Measurements from ENCODE around the gene EEF2KMT.
A peak's percentile ranks its signal among the peaks of the same experiment; 100 is the strongest.
"Not testable (repeated sequence)": the region's sequence is repeated elsewhere in the genome, so short reads cannot be mapped to it uniquely, and the experiment has no call there.

Gene EEF2KMT

DNA sequence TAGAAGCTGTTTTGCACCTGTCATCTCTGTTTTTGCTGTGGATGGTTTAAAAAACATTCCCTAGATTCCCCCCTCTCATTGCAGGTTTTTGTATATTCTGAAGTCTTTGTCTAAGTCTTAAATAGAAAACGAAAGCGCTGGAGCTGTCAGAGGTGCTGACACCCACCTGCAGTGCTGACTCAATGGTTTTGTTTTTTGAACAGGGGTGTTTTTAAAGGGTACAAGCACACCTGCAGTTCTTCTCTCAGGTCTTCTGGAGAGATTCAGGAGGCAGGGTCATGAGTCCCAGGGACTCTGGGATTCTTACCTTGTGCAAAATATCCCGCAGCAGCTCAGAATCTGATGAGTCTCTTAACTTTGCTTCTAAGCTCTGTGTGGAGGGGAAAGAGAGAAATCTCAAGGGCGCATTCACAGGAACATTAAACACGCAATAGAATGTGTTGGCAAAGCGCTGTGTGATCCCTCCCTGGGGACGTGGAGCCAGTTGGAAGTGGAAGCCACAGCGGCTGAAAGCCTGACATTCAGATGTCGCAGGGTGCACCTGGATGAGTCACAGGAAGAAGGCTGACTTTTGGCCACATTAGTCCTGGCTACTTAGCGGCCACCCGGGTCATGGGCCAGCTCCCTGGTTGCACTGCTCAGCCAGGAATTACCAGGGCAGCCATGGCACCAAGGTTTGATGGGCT, 2.3 kb downstream of the EEF2KMT start:
- DNase-seq (ENCODE audit: low spot score): not testable (repeated sequence)

DNA sequence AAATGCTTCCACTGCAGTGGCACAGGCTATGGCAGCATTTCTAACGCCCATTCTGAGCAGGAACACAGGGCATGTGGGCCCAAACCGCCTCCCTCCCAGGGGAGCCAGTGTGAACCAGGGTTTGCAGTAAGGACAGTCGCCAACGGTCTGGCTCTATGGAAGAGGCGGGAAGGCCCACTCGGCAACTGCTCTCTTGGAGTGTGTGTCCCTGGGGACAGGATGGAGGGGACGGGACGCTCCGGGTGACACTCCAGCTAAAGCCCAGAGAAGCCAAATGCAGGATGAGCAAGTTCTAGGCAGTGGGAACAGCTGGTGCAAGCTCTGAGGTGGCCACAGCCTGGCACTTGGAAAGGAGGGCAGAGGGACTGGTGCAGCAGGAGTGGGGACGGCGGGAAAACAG, 3.8 kb downstream of the EEF2KMT start:
- not testable (repeated sequence) for DNase-seq (ENCODE audit: low spot score)

DNA sequence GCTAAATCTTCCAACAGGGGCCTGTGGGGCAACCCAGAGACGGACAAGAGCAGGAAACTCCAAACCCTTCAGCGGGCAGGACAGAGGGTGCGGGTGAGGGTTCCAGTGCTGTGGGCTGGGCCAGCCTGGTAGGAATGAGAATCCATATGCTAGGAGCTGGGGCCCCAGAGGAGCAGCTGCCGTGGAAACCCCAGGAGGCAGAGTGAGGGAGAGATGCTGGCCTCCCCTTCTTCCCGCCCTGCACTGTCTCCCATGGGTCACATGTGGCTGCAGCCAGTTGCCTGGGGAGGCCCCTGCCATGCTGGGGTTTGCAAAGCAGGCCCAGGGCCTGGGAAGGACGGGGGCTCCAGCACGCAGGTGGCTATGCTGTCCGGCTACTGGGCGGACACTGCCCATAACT, 4.5 kb downstream of the EEF2KMT start:
- DNase-seq (ENCODE audit: low spot score): not testable (repeated sequence)

DNA sequence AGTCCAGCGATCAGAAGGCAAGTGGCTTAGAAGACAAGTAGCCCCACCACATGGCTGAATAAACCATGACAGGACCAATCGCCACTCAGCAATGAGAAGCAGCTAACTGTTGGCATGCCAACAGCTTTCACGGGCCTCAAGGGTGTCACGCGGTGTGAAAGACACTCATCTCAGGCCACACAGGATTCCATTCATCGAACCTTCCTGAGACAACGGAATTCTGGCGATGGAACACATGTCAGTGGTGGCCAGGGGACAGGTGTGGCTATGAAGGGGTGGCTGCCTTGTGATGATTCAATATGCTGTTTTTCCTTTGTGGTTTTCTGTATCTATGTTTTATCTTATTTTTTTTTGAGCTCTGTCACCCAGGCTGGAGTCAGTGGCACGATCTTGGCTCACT, 7.0 kb downstream of the EEF2KMT start:
- DNase-seq (ENCODE audit: low spot score): not testable (repeated sequence)

DNA sequence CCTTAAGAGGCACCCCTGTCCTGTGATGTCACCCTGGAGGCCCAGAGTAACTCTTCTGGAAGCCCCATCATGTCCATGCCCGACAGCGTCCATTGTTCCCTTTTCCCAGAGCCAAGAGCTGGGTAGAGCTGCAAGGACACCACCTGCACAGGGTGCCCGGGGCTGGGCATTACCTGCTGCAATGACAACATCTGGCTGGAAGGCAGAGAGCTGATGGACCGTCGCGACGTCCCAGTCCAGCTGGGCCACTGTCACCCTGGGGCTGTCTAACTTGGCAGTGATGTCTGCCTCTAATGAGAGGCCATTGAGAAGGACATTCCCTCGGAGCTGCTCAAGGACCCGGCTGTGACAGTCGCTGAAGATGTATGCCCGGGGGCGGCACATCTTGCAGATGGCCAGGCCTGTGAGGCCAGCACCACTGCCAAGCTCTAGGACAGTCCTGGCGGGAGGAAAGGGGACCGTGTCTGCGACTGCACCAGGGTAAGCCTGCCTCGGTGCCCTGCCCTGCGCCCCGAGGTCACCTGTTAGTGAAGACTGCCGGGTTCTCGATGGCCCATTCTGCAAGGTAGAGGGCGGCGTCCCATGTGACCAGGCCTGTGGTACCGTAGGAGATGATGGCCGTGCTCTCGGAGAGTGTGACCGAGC, 7.6 kb downstream of the EEF2KMT start:
- not testable (repeated sequence) for DNase-seq (ENCODE audit: low spot score)

DNA sequence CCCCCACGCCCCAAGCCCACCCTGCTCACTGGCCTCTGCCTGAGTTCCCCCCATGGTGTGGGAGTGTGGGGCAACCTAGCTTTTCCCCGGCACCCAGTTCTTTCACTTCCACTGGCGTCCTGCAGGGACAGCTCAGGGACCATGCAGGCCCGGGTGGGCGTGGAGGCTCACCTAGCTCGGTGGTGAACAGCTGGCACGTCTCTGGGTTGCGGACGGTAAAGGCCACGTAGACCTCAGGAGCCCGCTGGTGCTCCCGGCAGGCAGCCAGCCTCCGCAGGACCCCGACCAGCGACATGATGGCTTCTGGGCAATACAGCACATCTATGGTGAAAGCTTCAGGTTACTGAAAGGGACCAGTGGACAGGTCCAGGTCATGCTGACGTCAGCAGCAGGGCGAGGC, 8.7 kb downstream of the EEF2KMT start:
- DNase-seq (ENCODE audit: low spot score): not testable (repeated sequence)

DNA sequence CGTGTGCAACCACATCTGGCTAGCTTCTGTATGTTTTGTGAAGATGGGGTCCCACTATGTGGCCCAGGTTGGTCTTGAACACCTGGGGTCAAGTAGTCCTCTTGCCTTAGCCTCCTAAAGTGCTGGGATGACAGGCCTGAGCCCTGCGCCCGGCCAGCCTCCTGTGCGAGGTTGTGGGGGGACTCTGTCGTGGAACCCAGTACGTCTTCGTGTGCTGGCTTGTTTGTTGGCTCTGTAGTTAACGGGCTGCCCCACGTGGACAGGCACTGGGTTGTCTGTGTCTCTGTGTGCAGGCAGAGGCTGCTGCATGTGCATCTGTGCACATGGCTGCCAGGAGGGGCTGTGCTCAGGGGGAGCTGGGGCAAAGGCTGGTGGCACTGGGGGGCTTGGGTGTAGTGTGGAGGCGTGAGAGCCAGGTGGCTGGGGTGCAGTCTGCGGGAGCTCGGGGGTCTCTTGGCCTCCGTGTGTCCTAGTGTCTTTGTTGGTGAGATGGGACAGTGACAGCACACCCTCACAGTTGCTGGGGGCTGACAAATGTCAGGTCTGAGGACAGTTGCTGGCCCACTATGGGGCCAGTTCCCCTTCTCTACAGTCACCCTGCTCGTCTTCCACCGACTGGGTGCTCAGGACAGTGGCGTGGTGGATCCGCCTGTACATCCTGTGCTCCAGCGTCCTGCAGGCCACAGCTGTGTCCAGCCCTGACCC, 9.4 kb downstream of the EEF2KMT start:
- DNase-seq (ENCODE audit: low spot score): not testable (repeated sequence)

DNA sequence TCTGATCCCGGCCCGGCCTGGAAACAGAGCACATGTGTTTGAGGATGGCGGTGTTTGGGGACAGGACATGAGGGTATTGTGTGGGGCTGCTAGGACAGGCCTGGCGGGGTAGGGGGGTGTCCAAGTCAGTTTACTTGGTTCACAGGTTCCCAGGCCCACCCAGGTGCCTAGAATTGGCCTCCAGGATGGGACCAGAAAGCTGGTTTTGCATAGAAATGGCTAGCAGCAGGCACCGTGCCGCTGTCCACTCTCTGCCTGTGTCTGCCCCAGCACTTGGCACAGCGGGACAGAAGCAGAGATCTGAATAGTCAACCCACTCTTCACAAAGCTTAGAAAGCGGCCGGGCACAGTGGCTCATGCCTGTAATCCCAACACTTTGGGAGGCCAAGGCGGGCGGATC, 11.9 kb downstream of the EEF2KMT start:
- not testable (repeated sequence) for DNase-seq (ENCODE audit: low spot score)

DNA sequence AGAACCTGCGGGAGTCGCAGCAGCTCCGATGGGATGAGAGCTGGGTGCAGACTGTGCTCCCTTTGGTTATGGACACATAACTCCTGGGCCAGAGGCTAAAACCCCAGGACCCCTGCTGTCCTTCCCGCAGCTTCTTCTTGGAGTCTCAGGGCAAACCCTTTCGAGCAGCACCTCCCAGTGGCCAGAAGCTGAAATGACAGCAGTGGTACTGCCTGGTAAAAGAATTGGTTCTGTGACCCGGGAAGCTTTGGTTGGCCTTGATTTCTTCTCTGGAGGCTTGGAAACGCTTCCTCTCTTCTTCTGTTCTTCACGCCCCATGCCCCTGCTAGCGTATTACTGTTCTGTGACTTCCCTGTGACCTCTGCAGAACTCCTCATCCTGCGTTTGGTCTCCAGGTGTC, 12.8 kb downstream of the EEF2KMT start:
- not testable (repeated sequence) for DNase-seq (ENCODE audit: low spot score)

DNA sequence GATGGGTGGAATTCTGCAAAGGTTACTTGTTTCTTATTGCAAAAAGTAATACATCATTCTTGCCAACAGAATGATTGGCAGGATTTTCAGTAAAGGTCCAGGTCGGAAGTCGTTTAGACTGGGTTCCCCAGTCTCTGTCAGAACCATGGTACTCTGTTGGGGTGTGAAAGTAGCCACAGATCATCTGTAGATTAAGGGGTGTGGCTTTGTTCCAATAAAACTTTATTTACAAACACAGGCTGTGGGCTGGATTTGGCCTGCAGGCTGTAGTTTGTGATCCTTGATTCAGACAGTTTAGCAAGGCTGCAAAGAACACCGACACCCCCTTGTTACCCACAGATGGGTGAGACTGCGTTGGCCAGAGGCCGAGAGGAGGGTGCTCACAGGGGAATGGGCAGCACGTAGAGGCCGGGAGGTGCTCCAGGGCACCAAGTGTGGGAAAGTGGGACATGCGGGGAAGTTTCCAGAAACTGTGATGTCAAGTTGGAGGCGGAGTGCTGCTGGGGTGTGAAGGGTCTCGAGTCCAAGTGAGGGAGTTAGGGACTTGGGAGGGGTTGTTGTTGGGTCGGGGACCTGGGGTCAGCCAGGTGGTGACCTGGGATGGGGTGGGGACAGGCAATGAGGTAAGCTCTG, 13.4 kb downstream of the EEF2KMT start:
- DNase-seq (ENCODE audit: low spot score): not testable (repeated sequence)

DNA sequence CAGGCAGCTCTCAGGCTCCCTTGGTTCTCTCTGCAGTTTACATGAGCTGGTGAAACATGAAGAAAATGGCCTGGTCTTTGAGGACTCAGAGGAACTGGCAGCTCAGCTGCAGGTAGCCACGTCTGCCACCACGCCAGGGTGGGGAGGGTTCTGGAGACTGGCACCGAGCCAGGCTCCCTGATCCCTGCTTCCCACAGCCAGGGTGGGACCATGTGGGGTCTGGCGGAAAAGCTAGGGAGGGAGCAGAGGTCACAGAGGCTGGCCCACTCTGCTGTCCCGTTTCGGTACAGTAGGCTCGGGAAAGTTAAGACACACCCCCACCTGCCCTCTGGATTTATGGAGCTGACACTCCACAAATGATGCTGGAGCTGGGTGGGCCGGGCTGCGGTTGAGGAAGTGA, 13.9 kb downstream of the EEF2KMT start:
- not testable (repeated sequence) for DNase-seq (ENCODE audit: low spot score)

DNA sequence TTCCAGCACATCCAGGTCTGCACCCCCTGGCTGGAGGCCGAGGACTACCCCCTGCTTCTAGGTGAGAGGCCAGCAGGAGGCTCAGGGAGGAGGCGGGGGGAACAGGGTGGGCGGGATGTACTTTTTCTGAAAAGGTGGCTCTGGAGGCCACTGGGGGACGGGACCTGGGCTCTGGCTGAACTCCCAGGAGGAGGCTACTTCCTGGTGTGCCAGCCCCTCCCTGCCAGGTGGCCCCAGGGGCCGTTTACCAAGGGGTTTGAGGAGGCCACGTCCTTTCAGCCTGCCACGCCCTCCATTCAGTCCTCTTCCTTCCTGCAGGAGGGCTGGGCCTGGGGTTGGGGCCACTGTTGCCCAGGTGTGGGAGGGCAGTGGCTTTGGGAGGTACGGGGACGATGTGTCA, 16.6 kb downstream of the EEF2KMT start:
- not testable (repeated sequence) for DNase-seq (ENCODE audit: low spot score)

DNA sequence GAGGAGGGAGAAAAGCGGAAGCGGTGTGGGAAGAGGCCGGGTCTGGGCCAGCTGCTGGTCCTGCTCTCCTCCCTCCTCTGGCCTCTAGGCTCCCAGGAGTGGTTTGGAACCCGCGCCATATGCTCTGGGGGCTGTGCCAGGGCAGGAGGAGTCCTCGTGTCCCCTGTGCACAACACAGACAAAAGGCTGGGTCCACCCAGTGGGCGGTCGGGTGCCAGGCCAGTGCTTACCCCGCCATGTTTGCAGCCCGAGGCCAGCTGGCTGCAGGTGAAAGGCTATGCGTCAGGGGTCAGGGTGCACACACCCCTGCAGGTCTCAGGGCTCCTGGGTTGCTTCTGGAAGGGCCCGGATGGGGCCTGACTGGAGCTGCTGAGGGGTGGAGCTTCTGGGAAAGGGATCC, 17.1 kb downstream of the EEF2KMT start:
- not testable (repeated sequence) for DNase-seq (ENCODE audit: low spot score)

DNA sequence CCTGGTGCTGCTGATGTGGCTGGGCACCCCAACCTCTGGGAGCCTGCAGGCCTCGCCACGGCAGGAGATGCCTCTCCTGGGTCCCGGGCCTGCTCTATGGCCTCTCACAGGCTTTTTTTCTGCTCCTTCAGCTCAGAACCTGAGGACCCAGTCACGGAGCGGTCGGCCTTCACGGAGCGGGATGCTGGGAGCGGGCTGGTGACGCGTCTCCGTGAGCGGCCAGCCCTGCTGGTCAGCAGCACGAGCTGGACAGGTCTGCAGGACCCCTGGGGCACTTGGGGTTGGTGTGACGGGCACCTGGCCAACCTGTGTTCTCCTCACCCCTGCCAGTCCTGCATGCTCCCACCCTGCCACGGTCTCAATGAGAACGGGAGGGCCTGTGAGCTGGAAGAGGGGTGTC, 19.0 kb downstream of the EEF2KMT start:
- no peak for DNase-seq (ENCODE audit: low spot score)

DNA sequence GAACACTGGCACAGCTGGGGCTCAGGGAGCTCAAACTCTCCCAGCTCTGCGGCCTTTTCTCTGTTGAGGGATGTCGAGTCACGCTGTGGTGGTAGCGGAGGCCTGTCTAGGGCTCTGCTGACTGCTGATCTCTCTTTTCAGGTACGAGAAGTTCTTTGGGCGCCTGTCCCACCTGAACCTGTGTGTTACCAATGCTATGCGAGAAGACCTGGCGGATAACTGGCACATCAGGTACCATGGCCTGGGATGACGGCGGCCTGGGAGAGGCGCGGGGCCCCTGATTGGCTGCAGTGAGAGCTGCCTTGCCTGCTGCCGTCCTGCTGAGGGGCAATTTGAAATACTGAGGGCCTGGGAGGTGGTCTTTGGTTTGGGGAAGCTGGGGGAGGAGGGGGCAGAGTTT, 20.3 kb downstream of the EEF2KMT start:
- DNase-seq (ENCODE audit: low spot score): no peak

DNA sequence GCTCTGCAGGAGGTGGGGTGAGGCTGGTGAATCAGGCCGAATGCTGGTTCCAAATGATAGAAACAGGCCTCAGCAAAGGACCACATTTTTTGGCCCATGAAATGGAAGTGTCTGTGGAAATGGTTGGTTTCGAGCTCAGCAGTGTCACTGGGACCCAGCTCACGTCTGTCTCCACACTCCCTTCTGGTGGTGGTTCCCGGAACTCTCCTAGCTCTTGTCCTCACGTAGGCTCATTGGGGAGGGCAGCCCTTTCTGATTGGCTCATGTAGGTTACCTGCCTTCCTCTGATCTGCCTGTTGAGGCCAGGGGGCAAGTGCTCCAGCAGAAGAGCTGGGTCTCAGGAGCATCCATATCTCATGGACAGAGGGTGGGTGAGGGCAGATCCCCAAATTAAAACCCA, 22.0 kb downstream of the EEF2KMT start:
- DNase-seq (ENCODE audit: low spot score): no peak

DNA sequence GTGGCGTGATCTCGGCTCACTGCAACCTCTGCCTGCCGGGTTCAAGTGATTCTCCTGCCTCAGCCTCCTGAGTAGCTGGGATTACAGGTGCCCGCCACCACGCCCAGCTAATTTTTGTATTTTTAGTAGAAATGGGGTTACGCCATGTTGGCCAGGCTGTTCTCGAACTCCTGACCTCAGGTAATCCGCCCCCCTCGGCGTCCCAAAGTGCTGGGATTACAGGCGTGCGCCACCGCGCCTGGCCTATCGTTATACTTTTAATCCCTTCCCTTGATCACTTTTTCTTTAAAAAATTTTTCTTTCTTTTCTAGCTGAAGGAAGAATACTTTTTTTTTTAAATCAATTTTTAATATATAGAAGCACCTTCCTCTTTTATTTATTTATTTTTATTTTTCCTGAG, 23.8 kb downstream of the EEF2KMT start:
- not testable (repeated sequence) for DNase-seq (ENCODE audit: low spot score)

DNA sequence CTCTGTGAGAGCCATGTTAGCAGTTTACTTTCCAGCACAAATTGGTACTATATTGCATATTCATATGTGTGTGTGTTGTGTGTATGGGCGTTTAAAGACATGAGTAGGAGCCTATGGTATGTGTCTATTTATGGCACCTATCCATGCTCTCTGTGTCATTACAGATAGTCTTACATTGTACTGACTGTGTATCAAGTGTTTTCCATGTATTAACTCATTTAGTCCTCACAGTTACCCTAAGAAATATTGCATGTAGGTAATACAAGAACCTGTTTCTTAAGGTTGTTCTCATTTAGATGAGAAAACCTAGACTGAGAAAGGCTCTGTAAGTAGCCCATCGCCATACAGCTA, 24.3 kb downstream of the EEF2KMT start:
- no peak for DNase-seq (ENCODE audit: low spot score)

DNA sequence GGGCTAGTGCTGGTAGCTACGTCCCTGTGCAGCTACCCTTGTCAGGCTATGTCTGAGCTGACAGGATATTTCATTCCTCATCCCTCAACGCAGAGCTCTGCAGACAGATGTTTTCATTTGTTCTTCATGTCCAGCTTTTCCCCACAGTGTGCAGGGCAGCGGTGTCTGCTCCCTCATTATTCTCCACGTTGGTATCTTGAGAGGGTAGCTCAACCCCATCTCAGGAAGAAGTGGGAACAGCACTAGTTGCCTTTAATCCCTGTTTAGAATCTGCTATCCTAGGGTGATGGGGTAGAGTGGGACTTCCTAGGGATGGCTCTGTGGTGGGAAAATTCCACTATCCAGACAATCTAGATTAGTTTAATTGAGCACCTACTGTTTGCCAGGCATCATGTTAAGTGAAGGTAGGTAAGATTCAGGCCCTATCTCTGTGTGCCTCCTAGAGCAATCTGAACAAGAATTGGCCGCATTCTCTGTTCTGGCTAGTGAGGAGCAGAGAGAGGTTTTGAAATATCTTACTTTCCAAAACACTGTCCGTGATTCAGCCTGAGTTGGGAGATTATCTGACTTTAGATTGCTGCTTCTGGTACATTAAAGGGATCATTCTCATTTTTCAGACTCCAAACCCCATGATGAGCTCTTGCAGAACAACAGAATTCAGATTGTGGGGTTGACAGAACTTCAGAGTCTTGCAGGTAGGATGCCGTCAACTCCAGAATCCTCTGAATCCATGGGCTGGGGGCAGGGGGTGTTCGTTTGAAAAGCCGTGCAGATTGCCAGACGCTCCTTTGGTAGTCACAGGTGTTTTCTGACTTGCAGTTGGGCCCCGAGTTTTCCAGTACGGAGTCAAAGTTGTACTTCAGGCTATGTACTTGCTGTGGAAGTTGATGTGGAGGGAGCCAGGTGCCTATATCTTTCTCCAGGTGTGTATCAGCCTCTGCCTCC, 25.0 kb downstream of the EEF2KMT start:
- no peak for DNase-seq (ENCODE audit: low spot score)

DNA sequence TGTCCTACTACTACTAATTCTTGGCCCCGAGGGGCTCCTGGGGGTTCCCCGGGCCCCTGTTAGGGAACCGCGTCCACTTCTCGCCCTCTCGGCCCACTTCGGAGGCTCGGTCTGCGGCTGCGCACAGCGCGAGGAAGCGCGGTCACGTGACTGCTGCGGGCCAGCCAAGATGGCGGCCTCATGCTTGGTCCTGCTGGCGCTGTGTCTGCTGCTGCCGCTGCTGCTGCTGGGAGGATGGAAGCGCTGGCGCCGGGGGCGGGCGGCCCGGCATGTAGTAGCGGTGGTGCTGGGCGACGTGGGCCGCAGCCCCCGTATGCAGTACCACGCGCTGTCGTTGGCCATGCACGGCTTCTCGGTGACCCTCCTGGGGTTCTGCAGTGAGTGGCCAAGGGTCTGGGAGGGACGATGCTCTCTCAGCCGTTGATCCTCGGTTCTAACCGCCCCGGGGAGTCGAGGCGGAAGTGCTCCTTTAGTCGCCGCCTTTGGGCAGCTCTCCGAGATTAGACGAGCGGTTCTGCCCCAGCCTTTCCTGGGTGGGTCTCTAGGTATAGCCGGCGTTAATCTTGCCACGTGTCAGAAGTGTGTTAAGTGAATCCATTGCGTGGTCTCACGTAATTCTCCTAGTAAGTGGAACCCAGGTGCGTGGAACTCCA, 25.8 kb downstream of the EEF2KMT start, which contains the start of gene ALG1:
ALG1 (plus strand) TSS at position 163 of the 653 bp plus-strand sequence; CDS start at position 170, 7 bp downstream.
- peak; percentile 91 for DNase-seq (ENCODE audit: low spot score)

DNA sequence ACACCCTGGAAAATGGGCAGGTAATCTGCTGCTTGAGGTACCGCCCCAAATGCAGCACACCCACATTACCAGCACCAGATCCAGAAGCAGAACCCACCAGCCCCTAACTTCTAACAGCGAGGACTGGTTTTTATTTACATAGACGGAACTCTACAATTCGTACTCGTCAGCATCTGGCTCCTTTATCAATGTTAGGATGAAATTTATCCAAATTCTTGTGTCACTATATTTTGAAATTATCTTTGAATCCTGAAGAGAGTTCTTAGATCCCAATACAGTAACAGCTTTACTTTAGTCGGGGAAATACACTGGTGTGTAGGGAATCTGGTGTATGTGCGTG, 26.3 kb downstream of the EEF2KMT start:
- DNase-seq (ENCODE audit: low spot score): no peak
